Fibroblast of mammary gland (primary cell): ENCODE results near the gene NFIX.
"Not testable (repeated sequence)": the region's sequence is repeated elsewhere in the genome, so short reads cannot be mapped to it uniquely, and the experiment has no call there.

ENCODE experiments used
- DNase-seq: peaks from one replicate; pipeline ENCODE4 v3.0.0-alpha.2; 2010; ENCODE audit warnings: low read depth
- H3K4me3 ChIP-seq: 2 replicates; pipeline ENCODE4 v1.5.1; 2011; ENCODE audit warnings: low read depth, mild to moderate bottlenecking, low read length, moderate library complexity; ENCODE audit not compliant: control insufficient read depth
- CTCF ChIP-seq: conservative IDR thresholded peaks from 2 replicates; pipeline ENCODE4 v1.5.1; 2011; ENCODE audit warnings: low read depth, low read length, inconsistent platforms; ENCODE audit not compliant: control insufficient read depth, insufficient read depth

The NFIX gene

GRCh38 chr19:12975221-12975741 is 20.0 kb upstream of the NFIX start:
- no peak for TF ChIP-seq CTCF
- no peak for DNase-seq
- H3K4me3 ChIP-seq = no peak overlapping the region

GRCh38 chr19:12976109-12976508 is 19.2 kb upstream of the NFIX start:
- not testable (repeated sequence) for DNase-seq, H3K4me3 ChIP-seq

GRCh38 chr19:12979974-12980373 is 15.3 kb upstream of the NFIX start:
- DNase-seq = no peak
- no peak for TF ChIP-seq CTCF
- H3K4me3 ChIP-seq = no peak overlapping the region

- no peak overlapping the region for H3K4me3 ChIP-seq
- TF ChIP-seq CTCF = no peak
- no peak for DNase-seq
These were observed 12.6 kb upstream of the NFIX start for GRCh38 chr19:12982648-12983047.

- peak overlapping the region; percentile 34 for H3K4me3 ChIP-seq
- no peak for TF ChIP-seq CTCF
- DNase-seq = no peak
These were observed 12.2 kb upstream of the NFIX start for GRCh38 chr19:12983091-12983490.

GRCh38 chr19:12983542-12984142 is 11.6 kb upstream of the NFIX start:
- peak; percentile 66 for DNase-seq
- peak; percentile 45 for TF ChIP-seq CTCF
- peak overlapping the region; percentile 34 for H3K4me3 ChIP-seq

GRCh38 chr19:12984143-12984627 is 11.1 kb upstream of the NFIX start:
- peak; percentile 30 for DNase-seq
- no peak overlapping the region for H3K4me3 ChIP-seq
- no peak for TF ChIP-seq CTCF
